Prostate gland (tissue), 2 donors: Measurements from ENCODE around the gene NAMPT. TPM values are rescaled to one million over a fixed set of nuclear protein-coding genes. Genes with fewer than 3 reads are reported as not detected.
"Not testable (repeated sequence)": the region's sequence is repeated elsewhere in the genome, so short reads cannot be mapped to it uniquely, and the experiment has no call there.

Experiments
- DNase-seq: peaks from one replicate; pipeline ENCODE4 v3.0.0-alpha.2; 2019; ENCODE audit warnings: low spot score
- H3K27ac ChIP-seq, 2 donors: fragments of 200-600 bp; sonication (generic); 2 replicates each; pipeline ENCODE4 v1.5.1; 2017 to 2019
- H3K27me3 ChIP-seq: fragments of 200-600 bp; sonication (generic); replicated peaks from 2 replicates; pipeline ENCODE4 v1.5.1; 2019; ENCODE audit not compliant: insufficient read depth
- H3K36me3 ChIP-seq, 2 donors: fragments of 200-600 bp; sonication (generic); 1 replicate in 1 of 2; 2 replicates in 1 of 2; pipeline versions ENCODE4 v1.5.1 to v1.8.1; 2017 to 2019
- H3K4me1 ChIP-seq: fragments of 200-600 bp; sonication (generic); replicated peaks from 2 replicates; pipeline ENCODE4 v1.5.1; 2019
- H3K4me3 ChIP-seq, 2 donors: fragments of 200-600 bp; sonication (generic); 2 replicates each; pipeline ENCODE4 v1.5.1; 2017 to 2019
- H3K9me3 ChIP-seq: fragments of 200-600 bp; sonication (generic); 2 replicates; pipeline ENCODE4 v1.5.1; 2017
- CTCF ChIP-seq, 4 experiments: fragments of 200-600 bp in 2 of 4; fragments of 450-650 bp in 2 of 4; sonication (generic) in 2 of 4; IDR thresholded peaks; 1 replicate in 3 of 4; 2 replicates in 1 of 4; pipeline ENCODE4 v1.5.1; 2016 to 2019; ENCODE audit warnings: antibody characterized with exemption in 4 of 4, mild to moderate bottlenecking in 2 of 4, moderate library complexity in 2 of 4
- POLR2A ChIP-seq: fragments of 450-650 bp; IDR thresholded peaks from one replicate; pipeline ENCODE4 v1.6.1; 2016; ENCODE audit warnings: antibody characterized with exemption, mild to moderate bottlenecking
- POLR2AphosphoS5 ChIP-seq: sonication (generic); formaldehyde crosslinking; IDR thresholded peaks from one replicate; pipeline ENCODE4 v1.6.1; 2017; ENCODE audit warnings: antibody characterized with exemption
- WGBS: methylation state at CpG from one replicate; pipeline ENCODE4 v1.1.5; 2018; 5-methylcytosine and 5-hydroxymethylcytosine counted together
- intact Hi-C: fragments of 100-400 bp; cut with DNase I; formaldehyde crosslinking; loops from one replicate; pipeline ENCODE4 v1.14.2; 2022
- total RNA-seq, 2 donors: library from RNA; depleted of rRNA; stranded (reverse); fragments of >200 nt; gene quantifications; one replicate each; pipeline ENCODE4 v1.1.0, GENCODE V29; 2016

The NAMPT gene
- total RNA-seq, 2 donors from 2014 or later = 108 to 284 TPM

- no peak for TF ChIP-seq POLR2AphosphoS5
- no peak for TF ChIP-seq CTCF (IDR thresholded peaks at IDR 0.05)
- TF ChIP-seq POLR2A = no peak
- intact Hi-C loops = no loop called here
- Histone ChIP-seq H3K4me1 (no peaks in the 10 kb centered on the region), H3K9me3 (no peaks in the 10 kb centered on the region), H3K36me3 (no peaks in the 10 kb centered on the region), H3K27me3 (no peaks in the 10 kb centered on the region), H3K27ac (no peak overlapping the region), H3K4me3 (no peak overlapping the region)
- no peak for DNase-seq
- 94% methylated on average over 2 of the region's 2 CpGs for WGBS
Observed at GRCh38 chr7:106304568-106304967, 19.8 kb upstream of the NAMPT start.

- H3K4me1 ChIP-seq, intact Hi-C loops, H3K36me3 ChIP-seq, DNase-seq, H3K9me3 ChIP-seq, H3K27ac ChIP-seq, H3K27me3 ChIP-seq, H3K4me3 ChIP-seq: not testable (repeated sequence)
- WGBS = 92% methylated on average over 2 of the region's 4 CpGs
Observed at GRCh38 chr7:106298631-106299030, 13.8 kb upstream of the NAMPT start.

GRCh38 chr7:106298155-106298554 lies 13.4 kb upstream of the NAMPT start:
- H3K4me1 ChIP-seq, H3K27ac ChIP-seq, H3K9me3 ChIP-seq, H3K27me3 ChIP-seq, H3K36me3 ChIP-seq, intact Hi-C loops, DNase-seq, H3K4me3 ChIP-seq: not testable (repeated sequence)
- 90% methylated on average over 2 of the region's 4 CpGs for WGBS

GRCh38 chr7:106294334-106294733 lies 9.6 kb upstream of the NAMPT start:
- DNase-seq = no peak
- TF ChIP-seq POLR2A (no peak), CTCF (IDR thresholded peaks at IDR 0.05) (no peak), POLR2AphosphoS5 (no peak)
- Histone ChIP-seq H3K27ac (no peak overlapping the region), H3K27me3 (no peaks in the 10 kb centered on the region), H3K9me3 (no peaks in the 10 kb centered on the region), H3K36me3 (no peaks in the 10 kb centered on the region), H3K4me1 (no peaks in the 10 kb centered on the region), H3K4me3 (no peak overlapping the region)
- intact Hi-C loops = no loop called here
- 66% methylated on average over 2 of the region's 2 CpGs for WGBS

- Histone ChIP-seq H3K4me3 (no peak overlapping the region), H3K9me3 (no peaks in the 10 kb centered on the region), H3K36me3 (no peaks in the 10 kb centered on the region), H3K27me3 (no peaks in the 10 kb centered on the region), H3K4me1 (no peaks in the 10 kb centered on the region), H3K27ac (no peak overlapping the region)
- 67% methylated on average over 4 of the region's 4 CpGs for WGBS
- TF ChIP-seq CTCF (IDR thresholded peaks at IDR 0.05) (no peak), POLR2AphosphoS5 (no peak), POLR2A (no peak)
- DNase-seq = no peak
- intact Hi-C loops = no loop called here
Observed at GRCh38 chr7:106291247-106291646, 6.5 kb upstream of the NAMPT start.

- H3K27ac ChIP-seq = no peak overlapping the region
- H3K4me1 ChIP-seq = no peaks in the 10 kb centered on the region
- no peaks in the 10 kb centered on the region for H3K9me3 ChIP-seq
- no peaks in the 10 kb centered on the region for H3K36me3 ChIP-seq
- H3K4me3 ChIP-seq = no peak overlapping the region
- intact Hi-C loops = no loop called here
- no peak for DNase-seq
- 80% methylated on average over 5 of the region's 5 CpGs for WGBS
- no peaks in the 10 kb centered on the region for H3K27me3 ChIP-seq
- no peak for TF ChIP-seq POLR2A
- no peak for TF ChIP-seq POLR2AphosphoS5
- no peak for TF ChIP-seq CTCF (IDR thresholded peaks at IDR 0.05)
Observed at GRCh38 chr7:106290319-106290718, 5.5 kb upstream of the NAMPT start.
